Parathyroid adenoma (tissue), 2 donors: ENCODE results near the gene CGB7.
"Not testable (repeated sequence)": the region's sequence is repeated elsewhere in the genome, so short reads cannot be mapped to it uniquely, and the experiment has no call there.

ENCODE experiments used
- H2AFZ ChIP-seq: fragments of 300-600 bp; sonication (generic); one replicate; pipeline ENCODE4 v1.7.0; 2017; ENCODE audit warnings: antibody characterized with exemption, mild to moderate bottlenecking
- H3K27ac ChIP-seq: fragments of 300-600 bp; sonication (generic); one replicate; pipeline ENCODE4 v1.7.0; 2017
- H3K27me3 ChIP-seq: fragments of 300-600 bp; sonication (generic); one replicate; pipeline ENCODE4 v1.7.0; 2017; ENCODE audit warnings: low read length; ENCODE audit not compliant: control insufficient read depth, insufficient read depth
- H3K36me3 ChIP-seq: fragments of 300-600 bp; sonication (generic); one replicate; pipeline ENCODE4 v1.7.0; 2017; ENCODE audit warnings: low read length; ENCODE audit not compliant: control insufficient read depth, insufficient read depth
- H3K4me1 ChIP-seq: fragments of 300-600 bp; sonication (generic); one replicate; pipeline ENCODE4 v1.7.0; 2017; ENCODE audit warnings: control low read depth
- H3K4me2 ChIP-seq: fragments of 300-600 bp; sonication (generic); one replicate; pipeline ENCODE4 v1.7.0; 2017; ENCODE audit warnings: low read length
- H3K4me3 ChIP-seq: fragments of 300-600 bp; sonication (generic); one replicate; pipeline ENCODE4 v1.7.0; 2017; ENCODE audit warnings: low read depth, low read length
- H3K79me2 ChIP-seq: fragments of 300-600 bp; sonication (generic); one replicate; pipeline ENCODE4 v1.7.0; 2017; ENCODE audit warnings: control low read depth
- H3K9ac ChIP-seq: fragments of 300-600 bp; sonication (generic); one replicate; pipeline ENCODE4 v1.7.0; 2017; ENCODE audit warnings: mild to moderate bottlenecking
- H3K9me3 ChIP-seq: fragments of 300-600 bp; sonication (generic); one replicate; pipeline ENCODE4 v1.7.0; 2017; ENCODE audit warnings: low read length; ENCODE audit not compliant: control insufficient read depth
- TF ChIP-seq, protein P1 (sequence below): fragments of 300-600 bp; sonication (generic); IDR thresholded peaks from one replicate; pipeline ENCODE4 v1.7.0; 2017; ENCODE audit warnings: antibody characterized with exemption, mild to moderate bottlenecking
- donor health status: primary hyperparathyroidism.

The CGB7 gene

GRCh38 chr19:49025599-49025998 is 31.9 kb downstream of the CGB7 start:
- not testable (repeated sequence) for H3K27ac ChIP-seq, H3K9me3 ChIP-seq, H3K27me3 ChIP-seq, H3K79me2 ChIP-seq, H3K36me3 ChIP-seq, H3K4me3 ChIP-seq, H2AFZ ChIP-seq, H3K9ac ChIP-seq, H3K4me1 ChIP-seq, H3K4me2 ChIP-seq

DNA sequence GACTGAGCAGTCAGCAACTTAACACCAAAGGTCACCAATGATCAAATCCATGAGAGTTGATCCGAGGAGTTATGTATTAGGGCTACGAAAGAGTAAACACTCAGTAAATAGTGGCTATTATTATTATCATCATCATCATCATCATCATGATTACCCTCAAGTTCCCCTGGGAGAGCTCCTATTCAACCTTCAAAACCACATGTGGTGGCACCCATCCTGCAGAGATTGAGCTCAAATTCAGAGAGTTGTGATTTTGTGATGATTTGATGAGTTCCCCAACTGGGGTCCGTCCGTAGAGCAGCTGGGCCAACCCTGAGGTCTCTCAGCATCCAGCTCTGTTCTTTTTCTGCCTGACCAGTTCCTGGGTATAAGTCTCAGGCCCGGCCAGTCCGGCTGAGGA is 32.5 kb downstream of the CGB7 start:
- H3K4me3 ChIP-seq, H3K4me2 ChIP-seq, H3K9ac ChIP-seq, H3K27me3 ChIP-seq, H2AFZ ChIP-seq, H3K79me2 ChIP-seq, H3K4me1 ChIP-seq, H3K27ac ChIP-seq, H3K36me3 ChIP-seq, H3K9me3 ChIP-seq: not testable (repeated sequence)

GRCh38 chr19:49024233-49024632 is 33.3 kb downstream of the CGB7 start, which contains the start of gene CGB3:
Gene CGB3, minus strand, starts transcription at chr19:49024333. Its CDS starts 362 bp downstream, at chr19:49023971.
- not testable (repeated sequence) for H3K79me2 ChIP-seq, H3K36me3 ChIP-seq, H3K4me1 ChIP-seq, H3K4me3 ChIP-seq, H3K9ac ChIP-seq, H2AFZ ChIP-seq, H3K9me3 ChIP-seq, H3K27ac ChIP-seq, H3K27me3 ChIP-seq, H3K4me2 ChIP-seq

- TF ChIP-seq, protein P1, sequence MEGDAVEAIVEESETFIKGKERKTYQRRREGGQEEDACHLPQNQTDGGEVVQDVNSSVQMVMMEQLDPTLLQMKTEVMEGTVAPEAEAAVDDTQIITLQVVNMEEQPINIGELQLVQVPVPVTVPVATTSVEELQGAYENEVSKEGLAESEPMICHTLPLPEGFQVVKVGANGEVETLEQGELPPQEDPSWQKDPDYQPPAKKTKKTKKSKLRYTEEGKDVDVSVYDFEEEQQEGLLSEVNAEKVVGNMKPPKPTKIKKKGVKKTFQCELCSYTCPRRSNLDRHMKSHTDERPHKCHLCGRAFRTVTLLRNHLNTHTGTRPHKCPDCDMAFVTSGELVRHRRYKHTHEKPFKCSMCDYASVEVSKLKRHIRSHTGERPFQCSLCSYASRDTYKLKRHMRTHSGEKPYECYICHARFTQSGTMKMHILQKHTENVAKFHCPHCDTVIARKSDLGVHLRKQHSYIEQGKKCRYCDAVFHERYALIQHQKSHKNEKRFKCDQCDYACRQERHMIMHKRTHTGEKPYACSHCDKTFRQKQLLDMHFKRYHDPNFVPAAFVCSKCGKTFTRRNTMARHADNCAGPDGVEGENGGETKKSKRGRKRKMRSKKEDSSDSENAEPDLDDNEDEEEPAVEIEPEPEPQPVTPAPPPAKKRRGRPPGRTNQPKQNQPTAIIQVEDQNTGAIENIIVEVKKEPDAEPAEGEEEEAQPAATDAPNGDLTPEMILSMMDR, result no peak
Measured at GRCh38 chr19:49022116-49022515, 35.4 kb downstream of the CGB7 start.

DNA sequence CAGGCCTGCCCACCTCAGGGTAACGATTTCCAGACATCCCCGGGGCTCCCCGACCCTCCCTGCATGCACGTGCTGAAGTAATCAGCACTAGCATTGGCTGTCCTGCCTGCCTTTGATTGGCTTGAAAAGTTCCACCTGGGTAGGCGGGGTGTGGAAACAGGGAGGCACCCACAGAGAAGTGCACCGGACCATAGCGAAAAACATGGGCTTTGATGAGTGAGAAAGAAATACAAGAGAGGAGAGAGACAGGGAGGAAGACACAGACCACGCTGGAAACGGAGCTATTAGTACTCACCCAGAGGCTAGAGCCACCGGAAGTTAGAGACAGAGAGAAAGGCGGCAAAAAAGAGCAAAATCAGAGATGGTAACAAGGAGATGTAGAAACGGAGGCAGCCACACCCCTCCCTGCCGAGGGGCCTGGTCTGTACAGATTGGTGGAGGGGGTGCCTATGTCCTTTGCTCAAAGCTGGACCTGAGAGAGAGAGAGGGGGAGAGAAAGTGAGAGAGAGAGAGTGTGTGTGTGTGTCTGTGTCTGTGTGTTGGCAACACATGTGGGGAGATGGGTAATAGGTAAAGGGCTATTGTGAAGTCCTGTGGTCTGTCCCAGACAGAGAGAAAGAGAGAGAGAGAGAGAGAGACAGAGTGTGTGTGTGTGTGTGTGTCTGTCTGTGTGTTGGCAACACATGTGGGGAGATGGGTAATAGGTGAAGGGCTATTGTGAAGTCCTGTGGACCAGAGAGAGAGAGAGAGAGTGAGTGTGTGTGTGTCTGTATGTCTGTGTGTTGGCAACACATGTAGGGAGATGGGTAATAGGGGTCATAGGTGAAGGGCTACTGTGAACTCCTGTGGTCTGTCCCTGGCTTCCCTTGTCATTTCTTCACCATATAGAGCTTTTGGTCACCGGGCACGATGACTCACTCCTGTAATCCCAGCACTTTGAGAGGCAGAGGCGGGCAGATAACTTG is 36.3 kb downstream of the CGB7 start:
- Histone ChIP-seq H3K79me2 (no peaks in the 10 kb centered on the region), H3K4me2 (no peak overlapping the region), H3K36me3 (no peaks in the 10 kb centered on the region), H3K27ac (no peak overlapping the region), H3K27me3 (no peaks in the 10 kb centered on the region), H3K4me3 (no peak overlapping the region), H3K4me1 (peaks cover 5% of the 10 kb centered on the region), H2AFZ (no peak overlapping the region), H3K9me3 (no peaks in the 10 kb centered on the region), H3K9ac (no peak overlapping the region)
- TF ChIP-seq, protein P1, result no peak

More at GRCh38 chr19:49022116-49022515, 35.4 kb downstream of the CGB7 start:
- no peak overlapping the region for H2AFZ ChIP-seq
- no peaks in the 10 kb centered on the region for H3K27me3 ChIP-seq
- no peak overlapping the region for H3K27ac ChIP-seq
- H3K4me2 ChIP-seq, result no peak overlapping the region
- no peaks in the 10 kb centered on the region for H3K36me3 ChIP-seq
- no peaks in the 10 kb centered on the region for H3K9me3 ChIP-seq
- H3K79me2 ChIP-seq, result no peaks in the 10 kb centered on the region
- no peak overlapping the region for H3K4me3 ChIP-seq
- H3K9ac ChIP-seq, result no peak overlapping the region
- peaks cover 5% of the 10 kb centered on the region for H3K4me1 ChIP-seq

DNA sequence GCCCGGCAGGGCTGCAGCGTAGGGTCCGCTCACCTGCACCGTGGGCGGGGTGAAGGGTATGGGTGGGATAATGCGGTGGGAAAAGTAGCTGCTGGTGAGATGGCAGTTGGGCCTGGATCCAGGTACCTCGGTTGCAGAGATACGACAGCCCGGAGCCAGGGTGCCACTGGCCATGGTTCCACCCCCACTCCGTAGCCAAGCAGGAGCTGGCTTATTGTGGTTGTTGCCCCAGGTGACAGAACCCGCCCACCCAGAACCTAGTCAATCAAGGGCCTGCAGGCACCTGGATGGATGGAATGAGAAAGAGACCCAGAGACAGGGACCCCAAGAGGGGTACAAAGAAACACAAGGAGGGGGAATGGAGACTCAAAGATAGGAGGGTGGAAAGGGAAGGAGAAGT is 37.2 kb downstream of the CGB7 start:
- Histone ChIP-seq H3K36me3 (no peaks in the 10 kb centered on the region), H2AFZ (no peak overlapping the region), H3K9me3 (no peaks in the 10 kb centered on the region), H3K4me3 (no peak overlapping the region), H3K79me2 (no peaks in the 10 kb centered on the region), H3K27ac (no peak overlapping the region), H3K27me3 (no peaks in the 10 kb centered on the region), H3K4me2 (no peak overlapping the region), H3K9ac (no peak overlapping the region), H3K4me1 (peaks cover 5% of the 10 kb centered on the region)
- TF ChIP-seq, protein P1, result no peak
